Measurements from ENCODE around the gene MYO7A.

GRCh38 chr11:77184136-77184860 lies 56.3 kb downstream of the MYO7A start:
- TF ChIP-seq CTCF (conservative IDR thresholded peaks at IDR 0.05) = no peak
- no peak for TF ChIP-seq EZH2 (IDR thresholded peaks at IDR 0.05; ENCODE audit: low read depth)
